NCI-H2029 treated with DMSO at 0.1 percent for 48 hours (cell line): ENCODE results near the gene TET2.
"Not testable (repeated sequence)": the region's sequence is repeated elsewhere in the genome, so short reads cannot be mapped to it uniquely, and the experiment has no call there.

Experiments
- DNase-seq: peaks from one replicate; lab custom pipeline; 2025; lab: John Stamatoyannopoulos, UW

Gene TET2

GRCh38 chr4:105288121-105288520 lies 141.4 kb downstream of the TET2 start:
- no peak for DNase-seq

GRCh38 chr4:105291925-105292324 lies 145.2 kb downstream of the TET2 start:
- no peak for DNase-seq

GRCh38 chr4:105293360-105293759 lies 146.7 kb downstream of the TET2 start:
- DNase-seq = no peak

- no peak for DNase-seq
These were observed 150.0 kb downstream of the TET2 start for GRCh38 chr4:105296672-105297071.

GRCh38 chr4:105299027-105299426 lies 152.4 kb downstream of the TET2 start:
- DNase-seq = not testable (repeated sequence)

- DNase-seq = no peak
These were observed 157.4 kb downstream of the TET2 start for GRCh38 chr4:105304085-105304484.

- no peak for DNase-seq
These were observed 158.6 kb downstream of the TET2 start for GRCh38 chr4:105305019-105305836.

GRCh38 chr4:105306158-105306781 lies 159.6 kb downstream of the TET2 start:
- DNase-seq = no peak

GRCh38 chr4:105306820-105307219 lies 160.1 kb downstream of the TET2 start:
- DNase-seq = no peak

- no peak for DNase-seq
These were observed 171.8 kb downstream of the TET2 start for GRCh38 chr4:105318486-105318885.

GRCh38 chr4:105327222-105327621 lies 180.5 kb downstream of the TET2 start:
- DNase-seq = no peak

- no peak for DNase-seq
These were observed 181.3 kb downstream of the TET2 start for GRCh38 chr4:105327956-105328355.

GRCh38 chr4:105329081-105329480 lies 182.4 kb downstream of the TET2 start:
- DNase-seq = no peak
